22Rv1 (cell line): ENCODE results near the gene RAB11FIP3.
"Not testable (repeated sequence)": the region's sequence is repeated elsewhere in the genome, so short reads cannot be mapped to it uniquely, and the experiment has no call there.

Experiments used
- ZFX ChIP-seq: fragments of 450-650 bp; IDR thresholded peaks from 2 replicates; pipeline ENCODE4 v1.6.1; 2017; ENCODE audit warnings: antibody characterized with exemption, borderline replicate concordance
- TF ChIP-seq, protein P1 (sequence below): fragments of 450-650 bp; IDR thresholded peaks from 2 replicates; pipeline ENCODE4 v1.5.1; 2017; ENCODE audit warnings: mild to moderate bottlenecking

DNA sequence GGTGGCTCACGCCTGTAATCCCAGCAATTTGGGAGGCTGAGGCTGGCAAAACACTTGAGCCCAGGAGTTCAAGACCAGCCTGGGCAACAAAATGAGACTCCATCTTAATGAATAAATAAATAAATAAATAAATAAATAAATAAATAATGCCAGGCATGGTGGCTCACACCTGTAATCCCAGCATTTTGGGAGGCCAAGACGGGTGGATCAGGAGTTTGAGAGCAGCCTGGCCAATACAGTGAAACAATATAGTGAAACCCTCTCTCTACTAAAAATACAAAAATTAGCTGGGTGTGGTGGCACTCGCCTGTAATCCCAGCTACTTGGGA lies 10.3 kb upstream of the RAB11FIP3 start:
- TF ChIP-seq, protein P1, sequence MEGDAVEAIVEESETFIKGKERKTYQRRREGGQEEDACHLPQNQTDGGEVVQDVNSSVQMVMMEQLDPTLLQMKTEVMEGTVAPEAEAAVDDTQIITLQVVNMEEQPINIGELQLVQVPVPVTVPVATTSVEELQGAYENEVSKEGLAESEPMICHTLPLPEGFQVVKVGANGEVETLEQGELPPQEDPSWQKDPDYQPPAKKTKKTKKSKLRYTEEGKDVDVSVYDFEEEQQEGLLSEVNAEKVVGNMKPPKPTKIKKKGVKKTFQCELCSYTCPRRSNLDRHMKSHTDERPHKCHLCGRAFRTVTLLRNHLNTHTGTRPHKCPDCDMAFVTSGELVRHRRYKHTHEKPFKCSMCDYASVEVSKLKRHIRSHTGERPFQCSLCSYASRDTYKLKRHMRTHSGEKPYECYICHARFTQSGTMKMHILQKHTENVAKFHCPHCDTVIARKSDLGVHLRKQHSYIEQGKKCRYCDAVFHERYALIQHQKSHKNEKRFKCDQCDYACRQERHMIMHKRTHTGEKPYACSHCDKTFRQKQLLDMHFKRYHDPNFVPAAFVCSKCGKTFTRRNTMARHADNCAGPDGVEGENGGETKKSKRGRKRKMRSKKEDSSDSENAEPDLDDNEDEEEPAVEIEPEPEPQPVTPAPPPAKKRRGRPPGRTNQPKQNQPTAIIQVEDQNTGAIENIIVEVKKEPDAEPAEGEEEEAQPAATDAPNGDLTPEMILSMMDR = not testable (repeated sequence)
- not testable (repeated sequence) for TF ChIP-seq ZFX
